HG02588 (cell line): Measurements from ENCODE around the gene COBL.

Experiments used
- ATAC-seq: cut with Tn5 transposase; IDR thresholded peaks from one replicate; pipeline ENCODE4 v1.9.1; 2021; ENCODE audit warnings: mild to moderate bottlenecking, moderate library complexity; ENCODE audit not compliant: unreplicated experiment

COBL gene

GRCh38 chr7:51160411-51160810, 156.2 kb downstream of the COBL start:
- no peak for ATAC-seq

- ATAC-seq, result no peak
Measured at GRCh38 chr7:51158742-51159445, 157.7 kb downstream of the COBL start.

- ATAC-seq, result no peak
Measured at GRCh38 chr7:51158211-51158610, 158.4 kb downstream of the COBL start.

GRCh38 chr7:51154201-51154600, 162.4 kb downstream of the COBL start:
- no peak for ATAC-seq

GRCh38 chr7:51152706-51153200, 163.9 kb downstream of the COBL start:
- ATAC-seq, result no peak

- no peak for ATAC-seq
Measured at GRCh38 chr7:51151455-51151854, 165.2 kb downstream of the COBL start.

GRCh38 chr7:51150193-51150592, 166.4 kb downstream of the COBL start:
- no peak for ATAC-seq

- ATAC-seq, result no peak
Measured at GRCh38 chr7:51148216-51148615, 168.4 kb downstream of the COBL start.

GRCh38 chr7:51146816-51147586, 169.6 kb downstream of the COBL start:
- ATAC-seq, result no peak

GRCh38 chr7:51144178-51144577, 172.4 kb downstream of the COBL start:
- no peak for ATAC-seq

- ATAC-seq, result no peak
Measured at GRCh38 chr7:51142741-51143385, 173.7 kb downstream of the COBL start.

- ATAC-seq, result no peak
Measured at GRCh38 chr7:51141451-51142003, 175.1 kb downstream of the COBL start.

GRCh38 chr7:51140199-51141164, 176.1 kb downstream of the COBL start:
- no peak for ATAC-seq

- no peak for ATAC-seq
Measured at GRCh38 chr7:51139796-51140195, 176.8 kb downstream of the COBL start.

- no peak for ATAC-seq
Measured at GRCh38 chr7:51138123-51139085, 178.2 kb downstream of the COBL start.

- ATAC-seq, result no peak
Measured at GRCh38 chr7:51135576-51135975, 181.0 kb downstream of the COBL start.

GRCh38 chr7:51134013-51134441, 182.6 kb downstream of the COBL start:
- ATAC-seq, result no peak

- no peak for ATAC-seq
Measured at GRCh38 chr7:51132661-51133060, 183.9 kb downstream of the COBL start.
